Subcutaneous abdominal adipose tissue (tissue), 5 donors: ENCODE measurements around the gene DPYD.

Experiments
- H3K27ac ChIP-seq: one replicate; pipeline ENCODE4 v1.7.0; 2013; ENCODE audit warnings: low read depth, mild to moderate bottlenecking, inconsistent platforms, low read length, moderate library complexity
- H3K27me3 ChIP-seq, 5 donors: one replicate each; pipeline ENCODE4 v1.7.0; 2013; ENCODE audit warnings: low read length in 5 of 5, inconsistent platforms in 1 of 5; ENCODE audit not compliant: control insufficient read depth in 5 of 5, insufficient read depth in 4 of 5
- H3K36me3 ChIP-seq, 5 donors: one replicate each; pipeline ENCODE4 v1.7.0; 2013; ENCODE audit warnings: low read length in 5 of 5; ENCODE audit not compliant: control insufficient read depth in 5 of 5, insufficient read depth in 5 of 5
- H3K4me1 ChIP-seq, 5 donors: one replicate each; pipeline ENCODE4 v1.7.0; 2013; ENCODE audit warnings: low read length in 5 of 5, mild to moderate bottlenecking in 3 of 5, moderate library complexity in 1 of 5; ENCODE audit not compliant: control insufficient read depth in 5 of 5, insufficient read depth in 5 of 5
- H3K4me3 ChIP-seq, 5 donors: one replicate each; pipeline ENCODE4 v1.7.0; 2013; ENCODE audit warnings: low read length in 5 of 5, low read depth in 1 of 5
- H3K9ac ChIP-seq, 5 donors: one replicate each; pipeline ENCODE4 v1.7.0; 2013; ENCODE audit warnings: low read length in 5 of 5, mild to moderate bottlenecking in 4 of 5, moderate library complexity in 3 of 5
- H3K9me3 ChIP-seq, 5 donors: one replicate each; pipeline ENCODE4 v1.7.0; 2013; ENCODE audit warnings: low read length in 5 of 5; ENCODE audit not compliant: control insufficient read depth in 5 of 5
- donor health status: healthy.
- donor health status: healthy.
- donor health status: healthy.
- donor health status: healthy.
- donor health status: healthy.

DPYD gene

DNA sequence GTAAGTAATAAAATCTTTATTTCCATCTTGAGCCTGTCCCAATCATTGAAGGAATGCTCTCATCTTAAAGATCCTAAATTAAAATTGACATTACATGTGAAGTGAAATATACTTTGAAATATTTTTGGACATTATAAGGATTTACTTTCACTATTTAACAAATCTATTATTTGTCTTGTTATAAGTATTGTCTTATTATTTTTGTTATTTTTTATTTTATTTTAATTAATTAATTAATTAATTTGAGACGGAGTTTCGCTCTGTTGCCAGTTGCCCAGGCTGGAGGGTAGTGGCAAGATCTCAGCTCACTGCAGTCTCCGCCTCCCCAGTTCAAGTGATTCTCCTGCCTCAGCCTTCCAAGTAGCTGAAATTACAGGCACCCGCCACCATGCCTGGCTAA lies 343.2 kb downstream of the DPYD start:
- Histone ChIP-seq H3K9ac (no peak overlapping the region), H3K4me3 (no peak overlapping the region), H3K36me3 (peaks cover 0 to 6% (median 2%) of the 10 kb centered on the region in 5 donors), H3K27ac (no peak overlapping the region), H3K9me3 (no peaks in the 10 kb centered on the region), H3K27me3 (no peaks in the 10 kb centered on the region), H3K4me1 (no peaks in the 10 kb centered on the region)

DNA sequence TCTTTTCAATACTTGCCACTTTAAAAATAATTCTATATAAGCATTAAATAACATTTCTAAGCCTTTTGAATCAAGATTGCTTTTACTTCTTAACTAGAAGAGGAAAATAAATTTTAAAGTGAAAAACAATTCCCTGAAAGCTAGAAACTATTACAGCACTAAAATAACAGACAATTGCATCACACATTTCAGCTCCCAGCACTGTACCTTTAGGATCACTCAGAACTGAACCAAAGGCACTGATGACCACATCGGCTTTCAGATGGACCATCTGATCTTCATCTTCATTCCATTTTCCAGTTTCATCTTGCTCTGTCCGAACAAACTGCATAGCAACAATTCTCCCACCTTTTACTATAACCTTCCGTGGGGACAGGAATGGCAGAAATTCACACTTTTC lies 347.3 kb downstream of the DPYD start:
- Histone ChIP-seq H3K9me3 (no peaks in the 10 kb centered on the region), H3K9ac (no peak overlapping the region), H3K27ac (no peak overlapping the region), H3K36me3 (peaks cover 0 to 6% (median 4%) of the 10 kb centered on the region in 5 donors), H3K4me1 (no peaks in the 10 kb centered on the region), H3K4me3 (no peak overlapping the region), H3K27me3 (no peaks in the 10 kb centered on the region)

DNA sequence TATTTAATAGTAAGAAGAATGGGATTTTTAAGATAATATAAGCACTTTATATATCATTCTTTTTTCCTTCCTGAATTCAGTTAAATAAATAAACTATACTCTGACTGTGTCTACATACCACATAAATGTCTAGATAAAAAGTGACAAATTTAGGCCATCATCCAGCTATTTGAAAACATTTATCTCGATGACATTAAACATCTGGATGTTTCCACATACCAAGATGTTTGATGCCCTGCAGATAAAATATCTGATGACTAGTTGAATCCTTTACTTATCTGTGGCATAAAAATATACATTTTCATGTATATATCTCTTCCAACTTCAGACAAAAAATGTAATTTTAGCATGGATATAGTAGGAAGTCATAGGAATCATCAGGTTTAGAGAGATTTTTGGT lies 348.3 kb downstream of the DPYD start:
- H3K9me3 ChIP-seq: no peaks in the 10 kb centered on the region
- H3K4me1 ChIP-seq: no peaks in the 10 kb centered on the region
- H3K36me3 ChIP-seq: peaks cover 0 to 6% (median 4%) of the 10 kb centered on the region in 5 donors
- H3K27ac ChIP-seq: no peak overlapping the region
- no peaks in the 10 kb centered on the region for H3K27me3 ChIP-seq
- H3K9ac ChIP-seq: no peak overlapping the region
- no peak overlapping the region for H3K4me3 ChIP-seq

DNA sequence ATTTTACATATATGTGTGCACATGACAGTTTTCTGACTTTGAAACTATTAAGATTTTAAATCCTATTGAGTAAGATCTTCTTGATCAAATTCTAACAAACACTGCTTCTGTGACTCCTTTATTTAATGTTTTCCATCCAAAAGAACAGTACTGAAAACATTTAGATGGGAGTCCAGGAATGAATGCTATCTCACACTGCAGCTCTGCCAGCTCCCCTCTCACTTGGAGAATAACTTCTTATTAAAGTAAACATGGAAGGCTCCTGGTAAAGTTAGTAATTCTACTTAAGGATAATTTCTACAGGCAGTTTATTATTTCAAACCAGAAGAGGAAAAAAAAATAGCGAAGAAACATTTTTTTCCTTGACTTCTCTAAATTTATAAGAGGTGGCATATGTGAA lies 349.1 kb downstream of the DPYD start:
- no peaks in the 10 kb centered on the region for H3K9me3 ChIP-seq
- H3K27ac ChIP-seq: no peak overlapping the region
- H3K9ac ChIP-seq: no peak overlapping the region
- H3K27me3 ChIP-seq: no peaks in the 10 kb centered on the region
- H3K4me1 ChIP-seq: no peaks in the 10 kb centered on the region
- H3K36me3 ChIP-seq: peaks cover 0 to 6% (median 4%) of the 10 kb centered on the region in 5 donors
- no peak overlapping the region for H3K4me3 ChIP-seq

DNA sequence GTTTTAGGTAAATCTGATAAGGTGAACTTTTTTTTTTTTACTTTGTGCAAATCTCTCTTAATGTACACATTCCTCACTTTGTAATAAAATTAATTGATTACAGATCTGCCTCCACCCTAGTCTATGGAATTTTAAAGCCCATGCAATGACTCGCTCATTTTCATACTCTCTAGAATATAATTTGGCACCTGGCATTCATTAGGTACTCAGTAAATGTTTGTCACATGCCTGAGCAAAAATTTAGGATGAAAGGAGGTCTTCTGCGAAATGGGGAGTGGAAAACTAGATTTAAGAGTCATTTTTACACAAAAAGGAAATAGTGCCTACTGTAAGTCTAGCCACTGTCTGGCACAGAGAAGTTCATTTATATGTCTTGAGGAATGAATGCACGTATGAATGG lies 350.1 kb downstream of the DPYD start:
- peaks cover 0 to 6% (median 4%) of the 10 kb centered on the region in 5 donors for H3K36me3 ChIP-seq

DNA sequence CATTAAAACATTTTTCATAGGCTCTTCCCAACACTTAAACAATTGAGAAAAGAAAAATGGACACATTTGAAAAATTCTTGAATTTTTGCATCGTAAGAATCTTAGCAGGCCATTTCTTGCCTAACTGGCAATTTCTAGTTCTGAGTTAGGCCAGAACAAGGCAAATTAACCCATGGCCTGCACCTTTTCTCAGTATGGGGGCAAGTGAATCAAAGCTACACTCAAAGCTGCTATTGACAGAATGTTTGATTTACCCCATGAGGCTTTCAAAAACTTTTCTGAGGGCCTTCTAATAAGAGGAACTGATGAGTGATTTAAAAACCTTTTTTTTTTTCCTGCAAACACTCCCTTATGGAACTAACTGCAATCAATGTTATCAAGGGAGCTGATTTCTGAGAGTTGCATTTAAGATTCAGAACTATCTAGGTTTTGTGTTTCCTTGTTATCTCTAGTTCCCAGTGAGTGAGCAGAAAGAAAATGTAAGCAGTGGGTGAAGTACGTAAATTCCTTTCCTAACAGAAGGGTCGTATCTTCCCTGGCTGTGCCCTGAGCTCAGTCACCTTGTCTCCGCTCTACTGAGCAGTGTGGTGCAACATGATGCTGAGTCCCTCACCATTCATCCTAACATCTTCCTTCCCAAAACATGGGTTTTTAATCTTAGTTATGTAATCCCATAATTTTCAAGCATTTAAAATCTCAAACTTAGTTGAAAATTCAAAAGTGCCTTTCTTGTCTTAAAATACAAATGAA lies 353.7 kb downstream of the DPYD start:
- H3K27me3 ChIP-seq: no peaks in the 10 kb centered on the region
- H3K9ac ChIP-seq: no peak overlapping the region
- no peak overlapping the region for H3K4me3 ChIP-seq
- no peaks in the 10 kb centered on the region for H3K9me3 ChIP-seq
- H3K36me3 ChIP-seq: peaks cover 0 to 5% (median 2%) of the 10 kb centered on the region in 5 donors
- no peaks in the 10 kb centered on the region for H3K4me1 ChIP-seq
- no peak overlapping the region for H3K27ac ChIP-seq

More for the DNA sequence above, 350.1 kb downstream of the DPYD start:
- H3K4me1 ChIP-seq: no peaks in the 10 kb centered on the region
- H3K27me3 ChIP-seq: no peaks in the 10 kb centered on the region
- no peak overlapping the region for H3K9ac ChIP-seq
- H3K9me3 ChIP-seq: no peaks in the 10 kb centered on the region
- H3K4me3 ChIP-seq: no peak overlapping the region
- no peak overlapping the region for H3K27ac ChIP-seq

DNA sequence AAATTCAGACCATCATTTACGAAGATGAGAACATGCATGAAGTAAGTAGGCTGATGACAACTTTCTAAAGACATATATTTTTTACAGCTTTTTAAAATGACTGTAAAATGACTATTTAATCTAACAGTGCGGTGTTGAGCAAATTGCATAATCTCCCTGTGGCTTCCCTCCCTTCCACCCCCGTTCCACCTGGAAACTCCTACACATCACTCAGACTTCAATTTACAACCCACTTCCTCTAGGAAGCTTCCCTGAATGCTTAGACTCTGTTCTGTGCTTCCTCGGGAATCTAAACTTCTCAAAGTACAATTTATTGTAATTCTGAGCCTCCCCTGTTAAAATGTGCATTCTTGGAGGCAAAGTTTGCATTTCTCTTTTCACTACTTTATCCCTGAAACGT lies 354.9 kb downstream of the DPYD start:
- H3K27ac ChIP-seq: no peak overlapping the region

DNA sequence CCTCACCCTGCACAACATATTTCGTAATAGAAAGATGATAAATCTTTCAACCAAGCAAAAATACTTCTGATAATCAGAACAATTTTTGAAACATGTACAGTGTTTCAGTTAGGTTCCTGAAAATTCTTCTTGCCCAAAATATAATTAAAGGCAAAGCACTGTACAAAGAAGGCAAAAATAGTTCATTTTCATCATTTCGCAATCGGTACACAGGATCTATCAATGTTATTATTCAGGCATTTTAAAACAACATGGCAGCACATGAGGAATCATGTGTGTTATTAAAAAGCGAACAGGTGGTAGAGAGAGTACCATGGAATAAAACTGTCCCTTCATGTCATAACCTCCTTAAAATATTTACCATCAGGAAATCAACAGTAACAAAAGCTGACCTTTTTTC lies 356.9 kb downstream of the DPYD start:
- Histone ChIP-seq H3K9me3 (no peaks in the 10 kb centered on the region), H3K4me1 (no peaks in the 10 kb centered on the region), H3K36me3 (peaks cover 0 to 11% (median 0%) of the 10 kb centered on the region in 5 donors), H3K4me3 (no peak overlapping the region), H3K9ac (no peak overlapping the region), H3K27me3 (no peaks in the 10 kb centered on the region), H3K27ac (no peak overlapping the region)

More for the DNA sequence above, 354.9 kb downstream of the DPYD start:
- H3K27me3 ChIP-seq: no peaks in the 10 kb centered on the region
- H3K9me3 ChIP-seq: no peaks in the 10 kb centered on the region
- no peak overlapping the region for H3K9ac ChIP-seq
- H3K4me3 ChIP-seq: no peak overlapping the region
- H3K4me1 ChIP-seq: no peaks in the 10 kb centered on the region
- peaks cover 0 to 7% (median 0%) of the 10 kb centered on the region in 5 donors for H3K36me3 ChIP-seq

DNA sequence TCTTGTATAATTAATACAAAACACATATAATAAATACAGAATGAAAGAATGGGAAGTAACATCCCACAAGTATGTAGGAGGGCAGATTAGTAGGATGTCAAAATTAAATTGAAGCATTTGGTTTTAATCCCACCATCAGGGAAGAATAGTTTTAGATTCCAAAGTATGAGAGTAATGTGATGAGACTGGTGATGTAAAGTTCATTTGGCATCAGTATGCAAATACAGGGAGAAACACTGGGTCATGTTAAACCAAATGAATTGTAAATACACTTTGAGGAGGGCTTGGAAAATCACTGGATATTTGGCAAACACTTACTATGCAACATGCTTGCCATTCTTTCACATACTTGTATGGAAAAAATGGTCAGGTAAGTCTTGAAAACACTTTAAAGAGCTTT lies 358.8 kb downstream of the DPYD start:
- Histone ChIP-seq H3K9me3 (no peaks in the 10 kb centered on the region), H3K27ac (no peak overlapping the region), H3K4me3 (no peak overlapping the region), H3K36me3 (peaks cover 0 to 14% (median 0%) of the 10 kb centered on the region in 5 donors), H3K4me1 (no peaks in the 10 kb centered on the region), H3K9ac (no peak overlapping the region), H3K27me3 (no peaks in the 10 kb centered on the region)

DNA sequence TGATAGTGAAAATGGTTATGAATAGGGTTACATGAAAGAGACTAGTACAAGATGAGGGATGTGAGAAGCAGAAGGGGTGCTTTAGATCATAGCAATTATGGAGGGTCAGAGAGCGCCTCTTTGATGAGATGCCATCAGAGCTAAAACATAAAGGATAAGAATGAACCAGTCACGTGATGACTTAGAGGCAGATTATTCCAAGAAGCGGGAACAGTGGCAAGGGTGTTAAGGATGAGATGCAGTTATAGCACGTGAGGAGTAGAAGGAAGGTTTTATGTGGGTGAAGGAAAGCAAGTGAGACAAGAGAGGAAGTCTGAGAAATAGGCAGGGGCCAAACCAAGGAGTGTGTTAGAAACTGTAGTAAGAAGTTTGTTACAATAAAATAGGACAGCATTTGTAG lies 360.1 kb downstream of the DPYD start:
- Histone ChIP-seq H3K27ac (no peak overlapping the region), H3K4me1 (no peaks in the 10 kb centered on the region), H3K9me3 (no peaks in the 10 kb centered on the region), H3K4me3 (no peak overlapping the region), H3K9ac (no peak overlapping the region), H3K36me3 (peaks cover 0 to 14% (median 0%) of the 10 kb centered on the region in 5 donors), H3K27me3 (no peaks in the 10 kb centered on the region)
